HG03196 (cell line): ENCODE results near the gene SMCHD1.
"Not testable (repeated sequence)": the region's sequence is repeated elsewhere in the genome, so short reads cannot be mapped to it uniquely, and the experiment has no call there.

Source experiments
- ATAC-seq: cut with Tn5 transposase; IDR thresholded peaks from one replicate; pipeline ENCODE4 v1.9.1; 2021; ENCODE audit not compliant: unreplicated experiment

The SMCHD1 gene

DNA sequence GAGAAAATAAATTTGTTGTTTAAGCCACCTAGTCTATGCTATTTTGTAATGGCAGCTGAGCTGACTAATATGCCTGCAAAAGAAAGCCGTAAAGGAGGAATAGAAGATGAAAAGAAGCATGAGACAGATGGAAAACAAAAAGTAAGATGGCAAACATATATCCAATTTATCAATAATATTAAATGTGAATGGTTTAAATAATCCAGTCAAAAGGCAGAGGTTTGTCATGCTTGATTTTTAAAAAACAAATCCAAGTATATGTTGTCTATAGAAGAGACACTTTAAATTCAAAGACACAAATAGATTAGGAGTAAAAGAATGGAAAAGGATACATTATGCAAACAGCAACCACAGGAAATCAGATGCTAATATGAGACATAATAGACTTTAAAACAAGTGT lies 155.9 kb downstream of the SMCHD1 start:
- ATAC-seq = no peak

DNA sequence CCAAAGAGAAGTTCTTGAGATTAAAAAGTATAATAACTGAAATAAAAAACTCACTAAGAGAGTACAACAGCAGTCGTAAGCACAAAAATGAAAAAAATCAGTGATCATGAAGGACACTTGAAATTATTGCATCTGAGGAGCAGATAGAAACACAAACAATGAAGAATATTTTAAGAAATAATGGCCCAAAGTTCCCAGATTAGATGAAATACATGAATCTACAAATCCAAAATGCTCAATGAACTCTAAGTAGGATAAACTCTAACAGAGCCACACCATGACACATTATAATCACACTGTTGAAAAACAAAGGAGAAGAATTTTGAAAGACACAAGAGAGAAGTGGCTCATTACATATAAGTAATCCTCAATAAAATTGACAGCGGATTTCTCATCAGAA lies 159.4 kb downstream of the SMCHD1 start:
- no peak for ATAC-seq

DNA sequence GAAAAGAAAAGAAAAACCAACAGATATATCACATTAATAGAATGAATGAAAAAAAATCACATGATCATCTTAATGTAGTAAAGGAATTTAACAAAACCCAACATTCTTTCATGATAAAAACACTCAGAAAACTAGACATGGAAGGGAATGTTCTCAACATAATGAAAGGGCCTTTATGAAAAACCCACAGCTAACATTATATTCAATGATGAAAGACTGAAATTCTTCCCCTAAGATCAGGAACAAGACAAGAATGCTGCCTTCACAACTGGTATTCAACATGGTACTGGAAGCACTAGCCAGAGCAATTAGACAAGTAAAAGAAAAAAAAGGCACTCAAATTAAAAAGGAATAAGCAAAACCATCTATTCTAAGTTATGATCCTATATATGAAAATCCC lies 162.8 kb downstream of the SMCHD1 start:
- ATAC-seq = no peak

DNA sequence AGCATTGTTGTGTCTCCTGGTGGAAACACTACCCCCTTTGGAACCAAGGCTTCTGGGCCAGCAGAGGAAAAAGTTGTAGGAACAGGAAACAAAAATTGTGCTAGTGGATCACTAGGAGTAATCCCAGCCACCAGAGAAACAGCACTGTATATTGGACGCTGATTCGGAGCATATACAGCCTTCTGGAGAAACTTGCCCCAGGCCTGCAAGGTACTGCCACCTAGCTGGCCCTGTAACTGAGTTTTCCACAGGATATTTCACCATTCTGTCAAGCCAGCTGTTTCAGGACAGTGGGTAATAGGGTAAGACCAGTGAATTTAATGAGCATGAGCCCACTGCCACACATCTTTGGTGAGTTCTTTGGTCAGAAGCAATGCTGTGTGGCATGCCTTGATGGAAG lies 166.2 kb downstream of the SMCHD1 start:
- no peak for ATAC-seq

DNA sequence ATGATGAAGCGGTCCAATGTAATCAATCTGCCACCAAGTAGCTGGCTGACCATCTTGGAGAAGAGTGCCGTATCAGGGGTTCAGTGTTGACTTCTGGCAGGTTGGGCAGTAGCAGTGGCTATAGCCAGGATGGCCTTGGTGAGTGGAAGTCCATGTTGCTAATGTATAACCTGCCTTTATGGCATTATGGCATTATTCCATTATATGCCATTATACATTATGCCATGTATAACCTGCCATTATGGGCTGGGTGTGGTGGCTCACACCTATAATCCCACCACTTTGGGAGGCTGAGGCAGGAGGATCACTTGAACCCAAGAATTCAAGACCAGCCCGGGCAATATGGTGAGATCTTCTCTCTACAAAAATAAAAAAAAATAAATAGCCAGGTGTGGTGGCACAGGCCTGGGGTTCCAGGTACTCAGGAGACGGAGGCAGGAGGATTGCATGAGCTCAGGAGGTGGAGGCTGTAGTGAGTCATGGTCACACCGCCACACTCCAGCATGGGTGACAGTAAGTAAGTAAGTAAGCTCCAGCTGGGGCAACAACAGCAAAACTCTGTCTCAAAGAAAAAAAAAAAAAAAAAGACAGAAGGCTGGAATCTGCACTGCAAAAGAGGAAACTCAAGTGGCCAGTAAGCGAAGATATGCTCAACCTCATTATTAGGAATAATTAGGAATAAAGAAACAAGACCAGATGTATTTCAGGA lies 166.8 kb downstream of the SMCHD1 start:
- ATAC-seq = no peak

DNA sequence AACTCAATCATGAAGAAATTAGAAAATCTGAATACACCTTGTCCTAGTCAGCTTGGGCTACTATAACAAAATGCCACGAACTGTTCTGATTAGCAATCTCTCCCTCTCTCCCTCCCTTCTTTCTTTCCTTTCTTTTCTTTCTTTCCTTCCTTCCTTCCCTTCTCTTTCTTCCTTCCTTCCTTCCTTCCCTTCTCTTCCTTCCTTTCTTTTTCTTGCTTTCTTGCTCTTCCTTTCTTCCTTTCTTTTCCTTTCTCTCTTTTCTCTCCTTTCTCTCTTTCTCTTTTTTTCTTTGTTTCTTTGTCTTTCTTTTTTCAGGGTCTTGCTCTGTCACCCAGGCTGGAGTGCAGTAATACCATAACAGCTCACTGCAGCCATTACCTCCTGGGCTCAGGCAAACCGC lies 167.7 kb downstream of the SMCHD1 start:
- ATAC-seq = no peak

DNA sequence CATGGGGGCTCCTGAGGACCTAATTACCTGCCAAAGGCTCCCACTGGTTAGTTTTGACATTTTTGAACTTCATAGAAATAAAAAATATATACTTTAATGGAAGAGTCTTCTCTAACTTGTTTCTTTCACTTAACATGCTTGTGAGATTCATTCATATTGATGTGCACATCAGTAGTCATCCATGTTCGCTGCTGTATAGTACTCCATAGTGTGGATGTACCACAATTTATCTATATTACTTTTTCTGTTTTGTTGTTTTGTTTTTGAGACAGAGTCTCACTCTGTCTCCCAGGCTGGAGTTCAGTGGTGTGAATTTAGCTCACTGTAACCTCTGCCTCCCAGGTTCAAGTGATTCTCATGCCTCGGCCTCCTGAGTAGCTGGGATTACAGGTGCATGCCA lies 168.4 kb downstream of the SMCHD1 start:
- no peak for ATAC-seq

DNA sequence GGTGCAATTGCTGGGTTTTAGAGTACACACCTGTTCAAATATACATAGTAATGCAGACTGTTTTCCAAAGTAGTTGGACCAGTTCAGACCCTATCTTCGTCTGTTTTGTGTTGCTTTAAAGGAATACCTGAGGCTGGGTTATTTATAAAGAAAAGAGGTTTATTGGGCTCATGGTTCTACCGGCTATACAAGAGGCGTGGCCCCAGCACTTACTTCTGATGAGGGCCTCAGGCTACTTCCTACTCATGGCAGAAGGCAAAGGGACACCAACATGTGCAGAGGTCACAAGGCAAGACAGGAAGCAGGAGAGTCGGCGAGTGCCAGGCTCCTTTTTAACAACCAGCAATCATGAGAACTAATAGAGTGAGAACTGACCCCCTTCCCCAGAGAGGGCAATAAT lies 169.3 kb downstream of the SMCHD1 start:
- no peak for ATAC-seq

DNA sequence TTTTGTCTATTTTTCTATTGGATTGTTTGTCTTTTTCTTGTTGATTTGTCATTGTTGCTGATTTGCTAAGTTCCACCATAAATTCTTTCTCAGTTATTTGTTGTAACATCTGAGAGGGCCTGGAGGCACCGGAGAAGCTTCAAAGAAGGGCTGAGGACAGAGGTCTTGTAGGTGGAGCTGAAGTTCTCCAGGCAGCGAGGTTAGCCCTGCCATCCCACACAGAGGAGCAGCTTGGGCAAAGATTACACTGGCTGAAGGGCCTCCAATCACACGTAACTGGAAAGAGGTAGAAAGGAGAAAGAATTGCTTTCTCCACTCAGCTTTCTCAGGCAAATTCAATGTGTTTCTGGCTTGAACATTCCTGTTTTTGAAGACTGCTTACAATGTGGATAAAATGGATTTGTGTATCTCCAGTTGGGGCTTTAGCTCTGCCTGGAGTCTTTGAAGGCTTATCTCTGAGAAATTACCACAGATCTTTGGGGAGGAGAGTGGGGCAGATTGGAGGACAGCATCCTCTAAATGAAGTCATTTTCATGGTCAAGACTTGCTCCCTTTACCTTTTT lies 170.2 kb downstream of the SMCHD1 start:
- ATAC-seq = no peak

DNA sequence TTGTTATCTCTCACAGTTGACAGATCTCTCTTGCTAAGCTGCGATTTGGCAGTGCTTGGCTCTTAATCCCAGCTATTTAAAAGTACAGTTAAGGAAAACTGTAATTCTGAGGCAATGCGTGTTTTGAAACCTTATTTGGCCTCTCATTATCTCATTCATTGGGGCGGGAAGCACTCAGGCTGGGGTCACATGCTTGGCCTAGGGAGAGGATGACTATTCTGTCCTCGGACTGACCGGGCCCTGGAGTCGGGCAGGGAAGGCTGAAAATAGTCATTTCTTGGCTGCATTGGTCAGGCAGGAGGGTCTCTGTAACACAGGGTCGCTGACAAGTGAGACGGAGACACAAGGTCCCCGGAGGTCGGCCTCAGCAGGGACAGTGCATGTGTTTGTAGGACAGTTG lies 171.1 kb downstream of the SMCHD1 start:
- no peak for ATAC-seq

DNA sequence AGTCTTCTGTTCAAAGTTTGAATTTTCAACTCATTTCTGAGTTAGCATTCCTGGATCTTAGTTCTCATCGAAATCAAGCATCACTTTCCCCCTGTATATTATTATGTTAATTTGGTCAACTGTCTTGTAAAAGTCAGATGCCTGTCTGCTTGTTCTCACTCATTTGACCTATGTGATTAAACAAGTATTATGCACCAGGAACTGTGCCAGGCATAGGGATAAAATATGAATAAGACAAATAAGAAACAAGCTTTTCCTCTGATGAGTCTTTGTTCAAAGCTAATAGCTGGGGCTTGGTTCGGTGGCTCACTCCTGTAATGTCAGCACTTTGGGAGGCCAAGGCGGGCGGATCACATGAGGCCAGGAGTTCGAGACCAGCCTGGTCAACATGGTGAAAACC lies 171.5 kb downstream of the SMCHD1 start:
- ATAC-seq = no peak

DNA sequence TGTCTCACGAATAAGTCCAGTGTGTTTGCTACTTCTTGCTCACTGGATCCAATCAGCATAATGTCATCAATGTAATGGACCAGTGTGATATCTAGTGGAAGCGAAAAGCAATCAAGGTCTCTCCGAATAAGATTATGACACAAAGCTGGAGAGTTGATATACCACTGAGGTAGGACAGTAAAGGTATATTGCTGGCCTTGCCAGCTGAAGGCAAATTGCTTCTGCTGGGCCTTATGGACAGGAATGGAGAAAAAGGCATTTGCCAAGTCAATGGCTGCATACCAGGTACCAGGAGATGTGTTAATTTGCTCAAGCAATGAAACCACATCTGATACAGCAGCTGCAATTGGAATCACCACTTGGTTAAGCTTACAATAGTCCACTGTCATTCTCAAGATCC lies 180.6 kb downstream of the SMCHD1 start:
- ATAC-seq = not testable (repeated sequence)

DNA sequence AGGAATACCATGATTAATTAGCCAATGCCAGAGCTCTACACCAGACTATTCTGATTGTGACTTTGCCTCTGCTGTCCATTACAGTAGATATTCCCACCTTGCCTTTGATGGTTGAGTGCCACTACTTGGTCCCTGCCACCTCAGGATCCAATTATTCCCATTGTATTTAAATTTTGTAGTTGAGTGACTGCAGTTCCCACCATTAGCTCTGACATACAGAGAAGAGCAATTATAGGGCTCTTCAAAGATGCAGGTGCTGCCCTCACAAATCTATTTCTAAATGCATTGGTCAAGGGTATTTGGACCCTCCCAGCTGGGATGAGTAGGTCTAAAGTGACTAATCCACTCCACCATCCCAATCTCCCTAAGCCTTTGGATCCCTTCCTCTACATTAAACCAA lies 181.8 kb downstream of the SMCHD1 start:
- not testable (repeated sequence) for ATAC-seq

DNA sequence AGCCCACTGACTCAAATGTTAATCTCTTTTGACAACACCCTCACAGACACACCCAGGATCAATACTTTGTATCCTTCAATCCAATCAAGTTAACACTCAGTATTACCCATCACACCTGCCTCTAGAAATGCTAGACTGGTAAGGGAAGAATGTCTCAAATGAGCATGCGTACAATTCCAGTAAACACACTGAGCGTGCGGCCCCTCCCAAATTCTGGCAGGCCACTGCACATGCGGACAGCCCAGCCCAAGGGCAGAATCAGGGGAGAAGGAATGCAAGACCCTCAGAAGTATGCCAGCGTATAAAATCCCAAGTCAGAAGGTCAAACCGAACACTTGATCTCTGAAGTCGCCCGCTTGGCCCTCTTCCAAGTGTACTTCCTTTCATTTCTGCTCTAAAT lies 183.7 kb downstream of the SMCHD1 start:
- ATAC-seq = no peak

DNA sequence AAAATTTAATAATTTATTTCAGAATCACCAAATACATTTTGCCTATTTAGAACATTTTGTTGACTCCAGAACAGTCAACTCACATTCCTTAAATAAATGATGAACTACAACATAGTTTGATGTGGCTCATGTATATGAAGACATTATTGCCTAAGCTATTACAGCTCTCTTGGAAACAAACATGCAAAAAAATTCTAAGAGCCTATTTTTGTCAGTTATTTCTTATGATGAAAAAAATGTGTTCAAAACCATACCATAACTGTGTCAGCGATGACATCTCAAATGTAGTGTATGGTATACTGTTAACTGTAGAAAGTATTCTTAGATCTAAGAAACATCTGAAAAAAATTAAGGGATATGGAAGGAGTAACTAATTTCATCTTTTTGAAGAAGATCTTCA lies 185.0 kb downstream of the SMCHD1 start:
- no peak for ATAC-seq

DNA sequence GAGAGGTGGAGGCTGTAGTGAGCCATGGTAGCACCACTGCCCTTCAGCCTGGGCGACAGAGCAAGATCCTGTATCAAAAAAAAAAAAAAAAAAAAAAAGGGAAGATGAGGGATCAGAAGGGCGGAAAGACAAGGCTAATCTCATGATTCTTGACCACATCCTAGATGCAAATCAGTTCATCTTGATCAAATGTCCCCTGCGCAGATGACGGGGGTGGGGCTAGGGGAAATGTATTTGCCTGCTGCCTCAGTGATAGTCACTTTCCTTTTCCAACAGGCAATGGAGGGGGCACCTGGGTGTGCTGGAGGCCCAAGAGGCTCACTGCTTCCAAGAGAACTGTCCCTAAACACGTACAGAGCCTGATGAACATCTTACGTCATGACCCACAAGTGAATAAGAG lies 187.6 kb downstream of the SMCHD1 start:
- no peak for ATAC-seq

DNA sequence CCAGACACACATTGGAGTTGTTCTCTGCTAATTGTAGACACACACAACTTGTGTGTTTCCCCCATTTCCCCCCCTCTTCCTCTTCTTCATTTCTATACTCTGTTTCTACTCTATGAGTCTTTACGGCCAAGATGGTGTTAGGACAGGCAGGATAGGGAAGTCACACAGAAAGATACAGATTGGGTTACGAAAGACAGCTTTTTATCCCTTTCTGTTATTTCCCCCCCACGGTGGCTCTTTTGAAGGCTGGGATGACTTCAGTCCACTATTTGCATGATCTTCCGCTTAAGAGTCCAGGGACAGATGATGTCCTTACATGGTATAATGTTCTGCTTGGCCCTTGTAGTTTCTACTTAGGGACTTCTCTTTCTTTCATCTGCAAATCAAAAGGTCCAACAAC lies 189.6 kb downstream of the SMCHD1 start:
- no peak for ATAC-seq

DNA sequence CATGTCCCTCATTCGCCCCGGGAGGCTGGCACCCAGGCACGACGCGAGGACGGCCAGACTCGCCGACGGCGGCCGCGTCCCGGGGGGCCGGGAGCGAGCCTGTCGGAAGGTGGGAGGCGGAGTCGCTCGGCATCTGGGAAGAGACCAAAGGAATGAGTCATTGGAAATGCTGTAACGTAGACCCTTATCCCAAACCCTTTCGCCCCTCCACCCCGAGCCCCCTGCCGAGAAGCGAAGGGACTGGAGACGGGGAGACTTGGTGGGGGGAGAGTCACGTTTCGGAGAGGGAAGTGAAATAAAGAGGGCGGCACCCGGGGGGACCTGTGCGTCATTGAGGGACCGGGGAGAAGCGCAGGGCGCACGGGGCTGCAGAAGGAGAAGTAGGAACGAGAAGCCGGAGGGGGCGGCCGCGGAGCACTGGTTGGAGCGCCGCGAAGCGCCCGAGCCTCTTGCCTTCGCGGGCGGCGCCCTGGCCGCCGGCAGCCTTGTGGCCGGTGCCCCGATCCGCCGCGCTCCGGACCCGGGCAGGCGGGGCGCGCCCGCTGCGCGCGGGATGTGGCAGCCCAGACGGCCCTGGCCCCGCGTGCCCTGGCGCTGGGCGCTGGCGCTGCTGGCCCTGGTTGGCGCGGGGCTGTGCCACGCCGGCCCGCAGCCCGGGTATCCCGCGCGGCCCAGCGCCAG lies 191.2 kb downstream of the SMCHD1 start, which contains the start of gene EMILIN2:
EMILIN2 (plus strand) TSS at position 371 of the 681 bp plus-strand sequence; CDS start at position 554, 183 bp downstream.
- ATAC-seq = no peak

DNA sequence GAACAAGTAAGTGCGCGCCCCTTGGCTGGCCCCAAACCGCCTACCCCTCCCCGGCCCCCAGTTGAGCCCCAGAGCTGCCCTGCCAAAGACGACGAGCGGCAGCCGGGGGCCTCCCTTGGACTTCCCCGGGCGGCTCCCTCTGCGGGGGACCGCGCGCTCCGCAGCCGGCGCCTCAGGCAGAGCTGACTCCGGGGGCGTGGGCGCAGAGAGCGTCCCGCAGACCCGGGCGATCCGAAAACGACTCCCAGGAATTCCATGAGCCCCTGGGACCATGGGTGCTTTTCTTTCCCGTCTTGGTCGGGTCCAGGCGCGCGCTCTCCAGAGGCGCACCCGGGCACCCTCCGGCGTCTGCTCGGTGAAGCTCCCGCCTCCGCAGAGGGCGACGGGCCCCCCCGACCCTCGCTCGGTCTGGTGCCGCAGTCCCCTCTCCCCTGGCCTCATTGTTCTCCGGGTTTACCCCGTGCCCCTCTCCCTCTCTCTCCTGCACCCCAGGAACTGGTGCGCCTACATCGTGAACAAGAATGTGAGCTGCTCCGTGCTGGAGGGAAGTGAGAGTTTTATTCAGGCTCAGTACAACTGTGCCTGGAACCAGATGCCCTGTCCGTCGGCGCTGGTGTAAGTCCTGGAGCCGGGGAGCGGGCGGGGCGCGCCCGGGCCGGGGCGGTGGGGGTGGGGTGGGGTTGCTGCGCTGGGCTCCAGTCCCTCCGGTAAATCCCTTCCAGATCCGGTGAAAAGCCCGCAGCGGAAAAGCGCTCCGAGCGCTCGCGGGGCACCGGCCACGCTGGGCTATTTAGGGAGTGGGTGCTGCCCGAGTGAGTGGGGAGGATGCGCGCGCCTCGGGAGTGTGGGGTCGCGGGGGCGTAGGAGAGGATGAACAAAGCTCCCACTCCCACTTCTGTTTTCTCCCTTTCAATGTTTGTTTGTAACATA lies 192.1 kb downstream of the SMCHD1 start:
- ATAC-seq = no peak

DNA sequence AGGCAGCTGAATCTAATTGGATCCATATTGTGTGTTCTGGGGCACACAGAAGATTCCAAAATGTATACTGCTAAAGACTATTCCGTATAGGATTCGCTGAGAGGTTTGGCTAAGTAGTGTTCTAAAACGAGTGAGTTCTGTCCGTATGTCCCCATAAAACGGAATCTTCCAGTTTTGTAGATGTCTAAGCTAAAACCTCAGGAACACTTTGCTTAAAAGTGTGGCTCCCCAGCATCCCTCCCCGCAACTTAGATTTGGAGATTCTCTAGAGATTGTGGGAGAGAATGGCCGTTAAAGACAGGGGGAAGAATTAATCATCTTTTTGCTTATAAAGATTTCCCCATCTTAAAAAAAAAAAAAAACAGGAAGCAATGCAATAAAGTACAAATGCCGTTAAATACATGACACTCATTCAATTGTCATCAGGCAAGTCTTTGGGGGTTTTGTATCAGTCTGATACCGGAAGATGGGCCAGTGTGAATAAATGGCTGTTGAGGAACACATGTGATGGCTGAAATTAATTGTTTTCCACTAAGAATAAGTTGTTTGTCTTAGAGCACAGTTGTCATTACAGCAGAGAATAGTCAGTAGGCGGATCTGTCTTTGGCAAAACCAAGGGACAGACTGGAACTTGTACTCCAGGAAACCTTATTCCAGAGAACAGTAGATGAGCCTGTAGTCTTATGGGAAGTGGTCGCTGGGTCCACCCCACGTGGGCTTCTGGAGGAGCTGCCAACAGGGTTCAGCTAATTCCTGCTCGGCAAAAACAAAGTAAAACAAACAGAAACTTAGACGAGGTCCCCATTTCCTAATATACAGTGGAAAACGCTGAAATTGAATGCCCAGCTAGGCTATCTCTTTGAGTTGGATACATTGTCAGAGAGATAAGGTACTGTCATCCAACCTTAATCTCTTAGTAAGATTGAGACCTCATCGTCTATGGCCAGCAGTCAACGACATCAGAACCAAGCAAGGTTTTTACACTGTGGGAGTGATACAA lies 193.0 kb downstream of the SMCHD1 start:
- ATAC-seq = no peak
